HG03460 (cell line): Measurements from ENCODE around the gene PLXNB2.

Source experiments
- ATAC-seq: cut with Tn5 transposase; IDR thresholded peaks from one replicate; pipeline ENCODE4 v1.9.1; 2021; ENCODE audit not compliant: unreplicated experiment

PLXNB2 gene

DNA sequence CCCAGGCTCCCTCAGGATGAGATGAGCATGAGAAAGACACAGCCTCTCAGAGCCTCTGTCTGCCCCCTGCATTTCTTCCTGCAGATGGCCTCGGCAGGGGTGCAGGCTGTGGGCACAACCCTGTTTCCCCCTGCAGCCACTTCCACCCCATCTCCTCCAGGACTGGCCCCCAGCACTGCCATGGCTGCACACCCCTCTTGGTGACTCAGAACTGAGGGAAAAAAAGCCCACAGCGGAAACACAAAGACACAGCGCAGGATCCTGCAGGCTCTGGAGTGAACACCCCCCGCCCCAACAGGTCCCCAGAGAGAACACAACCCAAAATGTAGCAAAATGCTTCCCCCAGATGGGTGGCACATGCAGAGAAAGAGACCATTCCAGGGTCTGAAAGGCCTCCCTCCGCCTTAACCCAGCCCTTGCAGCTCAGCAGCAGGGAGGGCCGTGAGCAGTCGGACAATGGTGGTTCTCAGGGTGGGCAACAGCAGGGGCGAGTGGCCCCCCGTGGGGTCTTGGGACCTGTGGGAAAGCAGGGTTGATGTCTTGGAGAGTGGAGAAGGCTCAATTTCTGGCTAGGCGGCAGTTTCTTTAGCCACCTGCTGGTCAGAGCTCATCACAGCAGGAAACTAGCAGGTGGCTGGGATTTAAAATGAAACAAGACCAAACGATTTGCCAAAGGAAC is 70.6 kb downstream of the PLXNB2 start:
- ATAC-seq, result no peak

DNA sequence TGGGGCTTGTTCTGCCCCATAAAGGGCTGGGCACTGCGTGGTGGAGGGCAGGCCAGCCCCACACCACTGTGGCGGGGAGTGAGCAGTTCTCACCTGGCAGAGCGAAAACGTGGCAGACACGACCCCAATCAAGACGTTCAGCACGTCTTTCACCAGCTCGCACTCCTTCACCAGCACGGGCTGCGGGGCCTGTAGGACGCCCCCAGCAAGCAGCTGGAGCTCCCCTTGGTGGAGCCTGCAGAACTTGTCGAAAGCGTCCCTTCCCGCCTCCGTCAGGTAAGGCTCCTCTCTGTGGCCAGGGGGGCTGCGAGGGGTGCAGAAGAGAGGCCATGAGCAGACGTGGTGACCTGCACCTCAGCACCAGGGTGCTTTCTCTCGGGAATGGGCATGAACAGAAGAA is 74.2 kb downstream of the PLXNB2 start:
- no peak for ATAC-seq

GRCh38 chr22:50232481-50233151 is 74.8 kb downstream of the PLXNB2 start:
- ATAC-seq, result no peak

DNA sequence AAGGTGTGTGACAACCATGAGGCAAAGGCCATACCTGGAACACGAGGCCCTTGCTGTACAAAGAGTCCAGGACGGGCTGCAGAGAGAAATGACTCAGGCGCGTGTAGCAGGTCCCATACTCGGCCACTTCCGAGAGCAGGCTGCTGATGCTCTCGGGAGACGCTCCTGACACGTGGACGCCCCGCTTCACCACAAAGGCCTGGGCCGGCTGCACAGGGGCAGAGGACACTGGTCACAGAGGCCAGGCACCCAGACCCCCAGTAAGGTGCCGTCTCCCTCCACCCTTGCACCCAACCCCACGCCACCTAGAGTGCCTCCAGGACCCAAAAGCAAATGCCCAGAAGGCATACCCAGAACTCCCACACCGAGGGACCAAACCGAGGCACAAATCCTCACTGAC is 78.1 kb downstream of the PLXNB2 start:
- ATAC-seq, result no peak

GRCh38 chr22:50228366-50228765 is 79.1 kb downstream of the PLXNB2 start:
- no peak for ATAC-seq

- ATAC-seq, result no peak
These were observed 79.7 kb downstream of the PLXNB2 start for GRCh38 chr22:50227579-50228215.

- no peak for ATAC-seq
These were observed 80.6 kb downstream of the PLXNB2 start for GRCh38 chr22:50226875-50227165.

DNA sequence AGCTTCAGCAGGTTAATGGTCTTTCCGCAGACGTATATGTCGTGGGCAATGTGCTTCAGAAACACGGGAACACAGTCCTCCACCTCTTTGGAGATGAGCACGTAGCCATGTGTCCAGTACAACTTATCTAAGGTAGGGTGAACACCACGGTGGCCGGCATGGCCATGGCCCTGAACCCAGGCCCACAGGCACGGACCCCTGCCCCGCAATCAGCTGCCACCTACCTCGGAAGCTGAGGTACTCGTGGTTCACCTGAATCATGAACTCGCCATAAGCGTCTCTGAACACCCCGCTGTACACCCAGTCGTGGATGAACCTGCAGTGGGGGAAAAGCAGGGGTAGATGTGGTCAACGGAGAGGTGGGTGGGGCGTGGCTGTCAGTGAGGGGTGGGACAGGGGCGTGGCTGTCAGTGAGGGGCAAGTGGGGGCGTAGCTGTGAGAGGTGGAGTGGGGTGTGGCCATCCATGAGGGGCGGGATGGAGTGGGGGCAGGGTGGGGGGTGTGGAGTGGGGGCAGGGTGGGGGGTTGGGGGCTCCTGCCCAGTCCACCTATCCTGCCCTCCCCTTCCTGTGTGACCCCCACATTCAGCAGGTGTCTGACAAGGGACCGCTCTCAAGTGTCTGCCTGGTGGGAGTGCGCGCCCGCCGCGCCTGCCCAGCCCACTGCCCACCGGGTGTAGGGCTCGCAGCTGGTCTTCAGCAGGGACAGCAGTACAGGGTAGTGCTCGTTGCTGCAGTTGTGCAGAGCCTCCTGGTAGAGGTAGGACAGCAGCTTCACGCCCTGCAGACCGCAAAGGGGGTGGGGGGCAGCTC is 81.2 kb downstream of the PLXNB2 start:
- no peak for ATAC-seq

DNA sequence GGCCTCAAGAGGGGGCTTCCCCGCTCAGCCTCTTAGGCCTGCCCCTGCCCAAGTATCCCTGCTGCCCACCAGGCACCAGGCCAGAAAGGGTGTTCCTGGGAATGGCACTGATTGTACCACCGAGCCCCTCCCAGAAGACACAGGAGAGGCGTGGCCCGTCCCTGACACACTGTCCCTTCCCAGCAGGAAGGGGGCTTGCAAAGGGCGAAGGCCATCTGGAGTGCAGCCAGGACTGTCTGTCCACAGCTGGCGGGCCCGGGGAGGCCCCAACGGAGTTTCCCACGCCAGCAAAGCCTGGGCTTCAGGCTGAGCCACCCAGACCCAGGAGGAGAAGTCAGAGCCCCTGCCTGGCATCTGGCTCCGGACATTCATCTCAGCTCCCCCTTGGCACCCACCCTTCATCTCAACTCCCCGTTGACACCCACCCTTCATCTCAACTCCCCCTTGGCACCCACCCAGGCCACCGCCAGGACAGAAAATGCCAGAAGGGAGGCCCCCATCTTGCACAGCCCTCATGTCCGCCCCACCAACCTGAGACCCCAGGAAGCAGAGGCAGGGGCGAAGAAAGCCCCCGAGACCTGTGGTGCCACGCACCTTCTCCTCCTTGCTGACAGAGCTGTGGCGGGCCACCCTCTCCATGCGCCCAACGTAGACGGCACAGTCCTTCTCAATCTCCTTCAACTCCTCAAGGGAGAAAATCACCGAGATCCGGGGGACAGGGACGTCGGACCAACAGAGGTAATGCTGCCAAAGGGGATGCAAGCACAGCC is 82.1 kb downstream of the PLXNB2 start:
- no peak for ATAC-seq
